Raji (cell line): ENCODE data around the gene GOSR2.

Source experiments
- POLR2A ChIP-seq: IDR thresholded peaks from 2 replicates; pipeline ENCODE4 v1.6.1; 2011; ENCODE audit warnings: low read depth, low read length, control low read depth; ENCODE audit not compliant: insufficient read depth

Gene GOSR2

GRCh38 chr17:46886310-46886663 lies 36.7 kb upstream of the GOSR2 start:
- no peak for TF ChIP-seq POLR2A

GRCh38 chr17:46887717-46888116 lies 35.2 kb upstream of the GOSR2 start:
- no peak for TF ChIP-seq POLR2A

- TF ChIP-seq POLR2A: no peak
Measured at GRCh38 chr17:46888727-46889126, 34.2 kb upstream of the GOSR2 start.

GRCh38 chr17:46889519-46889918 lies 33.4 kb upstream of the GOSR2 start:
- TF ChIP-seq POLR2A: no peak

GRCh38 chr17:46889992-46890564 lies 32.9 kb upstream of the GOSR2 start:
- TF ChIP-seq POLR2A: no peak

GRCh38 chr17:46890638-46891037 lies 32.3 kb upstream of the GOSR2 start:
- TF ChIP-seq POLR2A: no peak

- TF ChIP-seq POLR2A: no peak
Measured at GRCh38 chr17:46892192-46892703, 30.7 kb upstream of the GOSR2 start.

GRCh38 chr17:46894024-46894423 lies 28.9 kb upstream of the GOSR2 start:
- TF ChIP-seq POLR2A: no peak

- no peak for TF ChIP-seq POLR2A
Measured at GRCh38 chr17:46894476-46895151, 28.3 kb upstream of the GOSR2 start.

- TF ChIP-seq POLR2A: no peak
Measured at GRCh38 chr17:46895171-46895570, 27.8 kb upstream of the GOSR2 start.

GRCh38 chr17:46896991-46897390 lies 26.0 kb upstream of the GOSR2 start:
- no peak for TF ChIP-seq POLR2A

- TF ChIP-seq POLR2A: no peak
Measured at GRCh38 chr17:46898364-46898763, 24.6 kb upstream of the GOSR2 start.

GRCh38 chr17:46898860-46899259 lies 24.1 kb upstream of the GOSR2 start:
- no peak for TF ChIP-seq POLR2A

- no peak for TF ChIP-seq POLR2A
Measured at GRCh38 chr17:46901291-46901690, 21.7 kb upstream of the GOSR2 start.

- no peak for TF ChIP-seq POLR2A
Measured at GRCh38 chr17:46903762-46904672, 18.9 kb upstream of the GOSR2 start.
